Peyer's patch (tissue), 4 donors: ENCODE measurements around the gene ABCE1.

Experiments
- POLR2A ChIP-seq, 2 donors: fragments of 450-650 bp; IDR thresholded peaks; one replicate each; pipeline ENCODE4 v1.5.1; 2017; ENCODE audit warnings: antibody characterized with exemption in 2 of 2, mild to moderate bottlenecking in 2 of 2, moderate library complexity in 2 of 2
- TF ChIP-seq, protein P1 (sequence below), 6 experiments: fragments of 450-650 bp in 4 of 6; fragments of 200-600 bp in 2 of 6; sonication (generic) in 1 of 6; IDR thresholded peaks; one replicate each; pipeline ENCODE4 v1.5.1; 2017 to 2019; ENCODE audit warnings: antibody characterized with exemption in 6 of 6, mild to moderate bottlenecking in 3 of 6, moderate library complexity in 1 of 6

DNA sequence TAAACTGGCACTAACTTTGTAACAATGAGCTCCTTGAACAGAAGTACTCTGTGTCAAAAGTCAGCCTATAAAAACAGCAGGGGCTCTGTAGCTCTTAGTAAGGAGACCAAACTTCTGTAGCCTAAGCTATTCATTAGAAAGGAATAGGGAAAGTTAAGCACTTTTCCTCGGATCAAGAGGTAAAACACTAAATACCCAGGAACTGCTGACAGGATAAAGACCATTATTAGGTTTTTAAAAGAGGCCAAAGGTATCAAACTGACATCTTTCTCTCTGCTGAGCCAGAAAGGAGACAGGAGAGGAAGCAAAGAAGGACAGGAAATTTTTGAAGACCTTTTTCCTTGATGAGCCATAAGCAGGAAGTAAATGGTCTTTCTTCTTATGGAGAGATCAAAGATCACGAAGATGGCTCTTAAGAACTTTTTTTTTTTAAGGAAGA is 32.0 kb upstream of the ABCE1 start:
- TF ChIP-seq, protein P1, sequence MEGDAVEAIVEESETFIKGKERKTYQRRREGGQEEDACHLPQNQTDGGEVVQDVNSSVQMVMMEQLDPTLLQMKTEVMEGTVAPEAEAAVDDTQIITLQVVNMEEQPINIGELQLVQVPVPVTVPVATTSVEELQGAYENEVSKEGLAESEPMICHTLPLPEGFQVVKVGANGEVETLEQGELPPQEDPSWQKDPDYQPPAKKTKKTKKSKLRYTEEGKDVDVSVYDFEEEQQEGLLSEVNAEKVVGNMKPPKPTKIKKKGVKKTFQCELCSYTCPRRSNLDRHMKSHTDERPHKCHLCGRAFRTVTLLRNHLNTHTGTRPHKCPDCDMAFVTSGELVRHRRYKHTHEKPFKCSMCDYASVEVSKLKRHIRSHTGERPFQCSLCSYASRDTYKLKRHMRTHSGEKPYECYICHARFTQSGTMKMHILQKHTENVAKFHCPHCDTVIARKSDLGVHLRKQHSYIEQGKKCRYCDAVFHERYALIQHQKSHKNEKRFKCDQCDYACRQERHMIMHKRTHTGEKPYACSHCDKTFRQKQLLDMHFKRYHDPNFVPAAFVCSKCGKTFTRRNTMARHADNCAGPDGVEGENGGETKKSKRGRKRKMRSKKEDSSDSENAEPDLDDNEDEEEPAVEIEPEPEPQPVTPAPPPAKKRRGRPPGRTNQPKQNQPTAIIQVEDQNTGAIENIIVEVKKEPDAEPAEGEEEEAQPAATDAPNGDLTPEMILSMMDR (IDR thresholded peaks at IDR 0.05), result no peak
- TF ChIP-seq POLR2A (IDR thresholded peaks at IDR 0.05), result no peak
